ENCODE measurements around the gene DBP. TPM values are rescaled to one million over a fixed set of nuclear protein-coding genes. Genes with fewer than 3 reads are reported as not detected.

Gene DBP
- total and polyA plus RNA-seq, 2 of the 13 experiments (the other 11 are each of a cell fraction or from before 2014, with no cell fraction given), result 1.7 to 5.8 TPM

- TF ChIP-seq LCORL (IDR thresholded peaks at IDR 0.05), result no peak
- peak; percentile 72 for TF ChIP-seq LCORL (CRISPR knock-in tag; IDR thresholded peaks at IDR 0.05)
- TF ChIP-seq EHMT2 (IDR thresholded peaks at IDR 0.05; ENCODE audit: borderline replicate concordance, low read depth, low read length), result no peak
- no peak for TF ChIP-seq ZNF570 (CRISPR knock-in tag; IDR thresholded peaks at IDR 0.05; ENCODE audit: borderline replicate concordance)
- TF ChIP-seq RARG (CRISPR knock-in tag; IDR thresholded peaks at IDR 0.05; ENCODE audit: low read depth), result no peak
- TF ChIP-seq FIP1L1 (IDR thresholded peaks at IDR 0.05; ENCODE audit: borderline replicate concordance, insufficient read depth, low read depth, low read length), result no peak
- TF ChIP-seq ZNF280D (CRISPR knock-in tag; IDR thresholded peaks at IDR 0.05), result 0 out of 2 replicates have a peak, but pooled peaks have one; percentile 50
- TF ChIP-seq DZIP1 (CRISPR knock-in tag; IDR thresholded peaks at IDR 0.05), result no peak
- TF ChIP-seq RBAK (CRISPR knock-in tag; IDR thresholded peaks at IDR 0.05), result no peak; the same call in 1 of the 2 replicates
- TF ChIP-seq ZNF766 (CRISPR knock-in tag; IDR thresholded peaks at IDR 0.05; ENCODE audit: borderline replicate concordance), result peak; percentile 30; the same call in 1 of the 2 replicates
- TF ChIP-seq ZNF264 (CRISPR knock-in tag; IDR thresholded peaks at IDR 0.05), result 0 out of 2 replicates have a peak, but pooled peaks have one; percentile 50
- peak; percentile 78 for TF ChIP-seq POLR2G (IDR thresholded peaks at IDR 0.05; ENCODE audit: low read depth, low read length)
- TF ChIP-seq ATF4 (CRISPR knock-in tag; IDR thresholded peaks at IDR 0.05), result no peak
- no peak for TF ChIP-seq E2F2 (CRISPR knock-in tag; IDR thresholded peaks at IDR 0.05; ENCODE audit: borderline replicate concordance)
- no peak for TF ChIP-seq GTF3A (CRISPR knock-in tag; conservative IDR thresholded peaks at IDR 0.05)
- no peak for TF ChIP-seq CENPX (CRISPR knock-in tag; IDR thresholded peaks at IDR 0.05)
- peak; percentile 85 for TF ChIP-seq TMF1 (CRISPR knock-in tag; IDR thresholded peaks at IDR 0.05; ENCODE audit: low read depth)
- TF ChIP-seq ZNF333 (CRISPR knock-in tag; IDR thresholded peaks at IDR 0.05; ENCODE audit: borderline replicate concordance), result no peak
- no peak for TF ChIP-seq WIZ (CRISPR knock-in tag; IDR thresholded peaks at IDR 0.05)
- no peak for TF ChIP-seq DPF2 (CRISPR knock-in tag; IDR thresholded peaks at IDR 0.05; ENCODE audit: borderline replicate concordance, low read depth)
Observed at GRCh38 chr19:48634424-48635262, 2.5 kb downstream of the DBP start (continued).

All from HepG2 (cell line).